Measurements from ENCODE around the gene SKIL.
"Not testable (repeated sequence)": the region's sequence is repeated elsewhere in the genome, so short reads cannot be mapped to it uniquely, and the experiment has no call there.

The SKIL gene, protein sequence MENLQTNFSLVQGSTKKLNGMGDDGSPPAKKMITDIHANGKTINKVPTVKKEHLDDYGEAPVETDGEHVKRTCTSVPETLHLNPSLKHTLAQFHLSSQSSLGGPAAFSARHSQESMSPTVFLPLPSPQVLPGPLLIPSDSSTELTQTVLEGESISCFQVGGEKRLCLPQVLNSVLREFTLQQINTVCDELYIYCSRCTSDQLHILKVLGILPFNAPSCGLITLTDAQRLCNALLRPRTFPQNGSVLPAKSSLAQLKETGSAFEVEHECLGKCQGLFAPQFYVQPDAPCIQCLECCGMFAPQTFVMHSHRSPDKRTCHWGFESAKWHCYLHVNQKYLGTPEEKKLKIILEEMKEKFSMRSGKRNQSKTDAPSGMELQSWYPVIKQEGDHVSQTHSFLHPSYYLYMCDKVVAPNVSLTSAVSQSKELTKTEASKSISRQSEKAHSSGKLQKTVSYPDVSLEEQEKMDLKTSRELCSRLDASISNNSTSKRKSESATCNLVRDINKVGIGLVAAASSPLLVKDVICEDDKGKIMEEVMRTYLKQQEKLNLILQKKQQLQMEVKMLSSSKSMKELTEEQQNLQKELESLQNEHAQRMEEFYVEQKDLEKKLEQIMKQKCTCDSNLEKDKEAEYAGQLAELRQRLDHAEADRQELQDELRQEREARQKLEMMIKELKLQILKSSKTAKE
- 43.5 to 157 (median 93.7) reads per million in 17 experiments for total RNA-seq

DNA sequence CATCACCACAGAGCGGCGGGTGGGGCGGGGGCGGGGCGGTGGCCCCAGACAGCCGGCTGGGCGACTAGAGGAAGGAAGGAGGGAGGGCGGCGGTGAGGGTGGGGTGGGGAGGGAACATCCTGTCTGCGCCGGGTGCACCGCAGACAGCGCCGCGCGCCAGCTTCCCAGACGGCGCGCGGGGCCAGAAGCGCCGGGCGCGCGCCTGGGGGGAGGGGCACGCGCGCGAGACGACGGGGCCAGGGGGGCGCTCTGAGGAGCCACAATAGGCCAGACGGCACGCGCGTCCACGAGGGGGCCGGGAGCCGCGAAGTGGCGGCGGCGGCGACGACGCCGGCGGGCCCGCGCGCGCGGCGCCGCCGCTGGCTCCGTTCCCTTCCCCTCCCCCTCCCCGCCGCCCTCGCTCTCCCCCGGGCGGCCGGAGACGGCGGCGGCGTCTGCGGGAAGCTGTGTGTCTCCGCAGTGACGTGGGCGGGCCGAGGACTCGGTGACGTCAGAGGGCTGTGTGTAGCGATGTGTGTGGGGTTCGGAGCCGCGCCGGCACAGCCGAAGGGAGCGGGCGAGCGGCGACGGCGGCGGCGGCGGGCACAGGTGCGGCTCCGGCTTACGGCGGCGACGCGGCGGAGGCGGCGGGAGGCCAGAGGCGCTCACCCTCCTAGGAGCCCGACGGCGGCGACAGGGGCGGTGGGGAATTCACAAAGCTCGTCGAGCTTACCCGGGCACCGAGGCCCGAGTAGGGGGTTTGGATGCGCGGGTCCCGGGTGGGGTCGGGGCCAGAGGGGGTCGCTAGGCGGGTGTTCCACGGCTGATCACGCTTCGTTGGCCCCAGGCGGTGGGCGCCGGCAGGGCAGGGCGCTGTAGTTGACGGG lies at the start of gene SKIL:
SKIL (plus strand) TSS at position 540 of the 866 bp plus-strand sequence. CDS start 2,617 bp downstream, outside the sequence.
- peak; percentile 97 to 100 (median 98) for DNase-seq

DNA sequence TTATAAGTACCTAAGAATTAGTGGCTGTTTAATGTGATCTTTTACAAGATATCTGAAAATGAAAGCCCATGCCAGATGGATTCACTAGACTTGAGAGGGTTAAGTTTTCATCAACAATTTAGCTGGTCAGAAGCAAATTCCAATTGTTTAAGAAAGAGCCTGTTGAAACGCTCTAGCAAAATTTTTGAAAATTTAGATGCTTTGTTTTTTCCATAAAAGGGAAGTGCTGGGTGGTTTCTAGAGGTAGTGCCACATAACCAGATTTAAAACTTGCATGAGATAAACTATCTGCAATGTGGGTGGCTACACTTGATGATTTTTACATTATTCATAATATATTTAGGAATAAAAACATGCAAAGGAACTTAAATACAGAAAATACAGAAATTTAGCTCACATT lies 48.5 kb upstream of the SKIL start:
- DNase-seq = peak in 1 of 4 experiments; percentile 17

DNA sequence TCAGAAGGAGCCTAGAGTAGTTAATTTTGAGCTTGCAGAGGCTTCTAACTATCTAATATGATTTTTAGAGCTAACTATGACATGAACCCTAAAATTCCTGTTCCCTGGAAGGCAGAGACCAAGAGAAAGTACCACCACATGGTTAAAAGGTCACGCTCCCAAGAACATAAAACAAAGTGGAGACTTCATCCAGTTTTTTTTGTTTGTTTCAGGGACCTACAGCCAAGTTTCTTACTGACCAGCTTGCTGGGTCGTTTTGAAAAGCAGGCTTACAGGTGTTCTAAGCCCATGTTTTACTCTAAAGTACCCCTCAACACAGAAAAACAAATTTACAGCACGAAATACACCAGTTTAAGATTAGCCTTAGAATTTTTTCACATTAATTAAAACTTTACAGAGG lies 39.6 kb upstream of the SKIL start:
- DNase-seq = no peak

DNA sequence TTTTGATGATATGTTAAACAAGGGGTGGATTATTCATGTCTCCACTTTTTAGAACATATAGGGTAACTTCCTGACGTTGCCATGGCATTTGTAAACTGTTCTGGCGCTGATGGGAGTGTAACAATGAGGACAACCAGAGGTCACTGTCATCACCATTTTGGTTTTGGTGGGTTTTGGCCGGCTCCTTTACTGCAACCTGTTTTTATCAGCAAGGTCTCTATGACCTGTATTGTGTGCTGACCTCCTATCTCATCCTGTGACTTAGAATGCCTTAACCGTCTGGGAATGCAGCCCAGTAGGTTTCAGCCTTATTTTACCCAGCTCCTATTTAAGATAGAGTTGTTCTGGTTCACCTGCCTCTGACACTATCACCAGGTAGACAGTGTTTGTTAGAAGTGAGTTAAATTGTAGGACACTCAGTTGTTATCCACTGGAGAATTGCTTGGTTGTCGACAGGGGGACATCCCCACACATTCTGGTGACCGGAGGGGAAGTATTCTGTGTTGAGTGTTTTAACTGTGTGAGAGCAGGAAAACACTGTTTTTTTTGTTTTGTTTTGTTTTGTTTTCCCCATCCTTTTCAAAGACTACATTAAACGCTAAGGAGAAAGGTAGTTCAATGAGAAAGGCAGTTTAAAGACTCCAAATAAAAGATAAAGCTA lies 36.9 kb upstream of the SKIL start:
- DNase-seq = peak in 1 of 4 experiments; percentile 24

DNA sequence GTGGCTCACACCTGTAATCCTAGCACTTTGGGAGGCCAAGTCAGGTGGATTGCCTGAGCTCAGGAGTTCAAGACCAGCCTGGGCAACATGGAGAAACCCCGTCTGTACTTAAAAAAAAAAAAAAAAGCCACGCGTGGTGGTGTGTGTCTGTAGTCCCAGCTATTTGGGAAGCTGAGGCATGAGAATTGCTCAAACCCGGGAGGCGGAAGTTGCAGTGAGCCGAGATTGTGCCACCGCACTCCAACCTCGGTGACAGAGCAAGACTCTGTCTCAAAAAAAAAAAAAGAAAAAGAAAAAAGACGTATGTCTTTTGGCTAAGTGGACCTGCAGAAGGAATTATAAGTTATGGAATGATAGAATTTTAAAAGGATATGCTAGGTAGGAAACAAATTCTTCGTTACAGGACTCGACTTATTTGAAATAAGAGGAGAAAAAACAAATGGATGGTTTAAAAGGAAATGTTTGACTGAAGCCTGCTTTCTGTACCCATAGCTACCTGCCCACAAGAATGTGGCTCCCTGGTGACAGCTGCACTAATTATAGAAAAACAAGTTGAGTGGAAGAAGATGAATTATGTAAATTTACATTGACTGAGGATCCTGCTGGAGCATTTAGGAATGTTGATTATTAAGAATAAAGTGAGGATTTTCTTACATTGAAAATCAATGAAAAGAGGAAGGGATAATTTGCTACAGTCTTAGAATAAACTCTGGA lies 36.0 kb upstream of the SKIL start:
- DNase-seq = peak; percentile 41 to 66 (median 48)

DNA sequence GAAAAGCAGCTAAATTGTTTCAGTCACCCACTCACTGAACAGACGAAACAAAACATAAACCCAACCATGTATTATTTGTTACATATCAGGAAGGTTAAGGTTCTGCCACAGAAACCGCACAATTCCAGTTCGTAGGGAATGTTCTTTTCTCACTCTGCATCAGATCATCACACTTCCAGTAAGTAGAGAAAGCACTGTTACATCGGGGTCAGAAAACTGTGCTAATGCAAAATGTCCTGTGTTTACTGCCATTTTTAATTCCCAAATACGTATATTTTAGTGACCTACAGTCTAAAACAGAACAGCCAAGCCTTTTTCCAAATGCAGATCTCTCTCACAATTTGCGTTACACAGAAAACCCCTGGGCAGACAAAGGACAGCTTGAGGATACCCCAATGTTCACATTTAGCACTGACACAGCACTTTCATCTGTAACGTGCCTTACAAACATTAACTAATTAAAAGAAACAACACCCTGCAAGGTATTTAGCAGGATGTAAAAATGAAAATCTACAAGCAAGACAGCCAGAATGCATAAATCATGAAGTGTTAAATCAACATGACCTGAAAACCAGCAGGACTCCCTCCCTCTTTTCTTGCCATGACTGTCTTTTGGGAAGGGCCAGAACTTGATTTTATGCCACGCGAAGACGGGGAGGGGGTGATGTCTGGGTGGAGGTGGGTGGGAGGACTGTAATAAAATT lies 34.8 kb upstream of the SKIL start:
- DNase-seq = no peak

DNA sequence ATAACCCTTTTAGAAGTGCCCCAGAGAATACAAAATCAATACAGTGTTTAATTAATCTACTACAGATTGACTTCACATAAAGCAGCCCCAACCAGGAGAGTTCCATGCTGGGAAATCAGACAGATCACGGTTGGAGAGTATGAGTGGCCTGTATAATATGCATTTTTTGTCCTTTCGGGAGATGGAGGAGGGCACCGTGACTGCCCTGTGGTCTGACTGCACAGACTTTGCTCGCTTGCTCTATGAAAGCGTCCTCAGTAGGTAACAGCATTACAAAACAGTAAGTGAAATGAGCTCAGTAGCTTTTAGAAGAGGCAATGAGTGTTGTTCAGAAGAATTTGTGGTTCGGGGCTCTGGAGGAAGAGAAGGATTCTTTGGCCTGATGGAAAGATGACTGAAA lies 34.2 kb upstream of the SKIL start:
- DNase-seq = no peak

DNA sequence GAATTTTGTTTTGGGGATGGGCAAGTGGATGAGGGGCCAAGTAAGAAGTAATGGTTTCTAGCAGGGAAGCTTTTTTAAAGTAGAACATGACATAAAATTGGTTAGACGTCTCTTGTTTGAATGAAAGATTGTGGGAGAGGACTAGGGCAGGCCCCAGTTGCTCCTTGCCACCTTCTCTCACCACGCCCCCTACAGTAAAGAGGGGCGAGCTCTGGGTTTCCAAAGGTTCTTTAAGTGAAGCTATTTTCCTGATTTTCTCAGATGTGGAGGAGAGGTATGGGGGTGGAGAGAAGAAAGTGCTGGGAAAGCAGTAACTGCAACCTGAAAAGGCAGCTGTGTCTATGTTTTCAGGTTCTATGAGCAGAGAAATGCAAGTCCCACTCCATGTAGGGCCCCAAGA lies 32.6 kb upstream of the SKIL start:
- no peak for DNase-seq

DNA sequence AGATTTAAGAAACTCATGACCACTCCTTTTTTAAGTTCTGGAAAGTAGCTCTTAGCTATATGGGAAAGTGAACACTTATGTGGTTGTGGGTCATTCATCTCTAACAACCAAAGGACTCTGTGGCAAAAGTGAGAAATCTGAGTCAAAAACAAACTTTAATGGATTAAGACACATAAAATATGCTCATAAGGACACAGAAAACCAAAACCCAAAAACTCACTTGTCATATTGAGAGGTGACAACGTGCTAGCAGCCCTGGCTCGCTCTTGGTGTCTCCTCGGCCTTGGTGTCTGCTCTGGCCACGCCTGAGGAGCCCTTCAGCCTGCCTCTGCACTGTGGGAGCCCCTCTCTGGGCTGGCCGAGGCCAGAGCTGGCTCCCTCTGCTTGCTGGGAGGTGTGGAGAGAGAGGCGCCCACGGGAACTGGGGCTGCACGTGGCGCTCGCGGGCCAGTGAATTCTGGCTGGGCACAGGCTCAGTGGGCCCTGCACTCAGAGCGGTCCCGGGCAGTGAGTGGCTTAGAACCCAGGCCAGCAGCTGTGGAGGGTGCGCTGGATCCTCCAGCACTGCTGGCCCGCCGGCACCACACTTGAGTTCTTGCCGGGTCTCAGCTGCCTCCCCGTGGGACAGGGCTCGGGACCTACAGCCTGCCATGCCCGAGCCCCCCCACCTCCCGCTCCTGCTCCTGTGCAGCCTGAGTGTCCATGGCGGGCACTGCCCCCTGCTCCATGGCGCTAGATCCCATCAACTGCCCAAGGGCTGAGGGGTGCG lies 30.3 kb upstream of the SKIL start:
- DNase-seq = no peak

DNA sequence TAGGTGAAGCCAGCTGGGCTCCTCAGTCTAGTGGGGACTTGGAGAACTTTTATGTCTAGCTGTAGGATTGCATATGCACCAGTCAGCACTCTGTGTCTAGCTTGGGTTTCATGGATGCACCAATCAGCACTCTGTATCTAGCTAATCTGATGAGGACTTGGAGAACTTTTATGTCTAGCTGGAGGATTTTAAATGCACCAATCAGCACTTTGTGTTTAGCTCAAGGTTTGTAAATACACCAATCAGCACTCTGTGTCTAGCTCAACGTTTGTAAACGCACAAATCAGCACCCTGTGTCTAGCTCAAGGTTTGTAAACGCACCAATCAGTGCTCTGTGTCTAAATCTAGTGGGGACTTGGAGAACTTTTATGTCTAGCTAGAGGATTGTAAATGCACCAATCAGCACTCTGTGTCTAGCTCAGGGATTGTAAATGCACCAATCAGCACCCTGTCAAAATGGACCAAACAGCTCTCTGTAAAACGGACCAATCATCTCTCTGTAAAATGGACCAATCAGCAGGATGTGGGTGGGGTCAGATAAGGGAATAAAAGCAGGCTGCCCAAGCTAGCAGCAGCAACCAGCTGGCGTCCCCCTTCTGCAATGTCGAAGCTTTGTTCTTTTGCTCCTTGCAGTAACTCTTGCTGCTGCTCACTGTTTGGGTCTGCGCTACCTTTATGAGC lies 29.5 kb upstream of the SKIL start:
- not testable (repeated sequence) for DNase-seq

DNA sequence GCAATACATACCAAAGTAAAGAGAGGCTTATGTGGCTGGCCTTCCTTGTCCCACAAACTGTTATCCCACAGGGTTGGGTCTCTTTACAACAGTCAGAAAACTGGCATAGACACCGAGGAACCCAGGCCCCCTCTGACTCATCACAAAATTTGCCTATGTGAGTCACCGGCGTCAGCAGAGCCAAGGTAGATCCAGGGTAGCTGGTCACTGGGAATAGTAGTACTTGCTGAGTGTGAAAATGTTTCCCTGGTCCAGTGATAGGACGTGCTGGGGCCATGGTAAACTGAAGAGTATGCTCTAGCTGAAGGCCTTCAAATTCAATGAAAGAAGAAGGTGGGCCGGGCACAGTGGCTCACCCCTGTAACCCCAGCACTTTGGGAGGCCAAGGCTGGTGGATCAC lies 27.1 kb upstream of the SKIL start:
- no peak for DNase-seq

DNA sequence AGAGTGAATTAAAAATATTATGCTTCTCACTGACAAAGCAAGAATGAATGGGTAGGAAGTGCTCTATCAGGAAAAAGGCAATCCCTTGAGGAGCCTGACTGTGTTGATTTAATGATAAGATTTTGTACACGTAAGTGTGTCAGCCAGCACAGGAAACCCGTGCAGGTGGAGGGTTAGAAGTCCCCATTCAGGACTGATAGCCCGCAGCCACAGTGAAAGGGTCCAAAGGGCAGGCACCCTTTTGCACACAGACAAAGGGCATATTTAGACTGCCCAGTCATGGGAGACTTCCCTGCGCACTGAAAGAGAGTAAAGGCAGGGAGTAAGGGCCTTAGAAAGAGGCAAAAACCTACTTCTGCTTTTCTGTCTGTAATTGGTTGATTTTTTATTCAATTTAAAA lies 26.4 kb upstream of the SKIL start:
- DNase-seq = peak in 1 of 4 experiments; percentile 8

DNA sequence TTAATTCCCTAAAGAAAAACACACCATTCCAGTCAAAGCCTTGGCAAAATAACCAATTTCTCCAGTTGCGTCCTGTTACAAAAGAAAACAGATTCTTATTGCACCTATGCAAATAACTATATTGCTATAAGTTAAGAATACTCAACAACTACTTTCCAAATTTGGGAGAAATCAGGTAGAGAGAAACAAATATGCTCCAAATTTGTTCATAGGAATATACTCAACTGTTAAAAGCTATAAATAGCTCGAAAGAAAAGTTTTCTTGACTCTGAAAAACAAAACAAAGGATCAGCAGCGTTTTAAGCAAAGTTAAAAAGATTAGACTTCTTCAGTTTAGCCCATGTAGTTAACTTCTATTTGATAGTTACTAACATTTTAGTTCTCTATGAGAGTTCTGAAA lies 20.1 kb upstream of the SKIL start:
- DNase-seq = no peak

DNA sequence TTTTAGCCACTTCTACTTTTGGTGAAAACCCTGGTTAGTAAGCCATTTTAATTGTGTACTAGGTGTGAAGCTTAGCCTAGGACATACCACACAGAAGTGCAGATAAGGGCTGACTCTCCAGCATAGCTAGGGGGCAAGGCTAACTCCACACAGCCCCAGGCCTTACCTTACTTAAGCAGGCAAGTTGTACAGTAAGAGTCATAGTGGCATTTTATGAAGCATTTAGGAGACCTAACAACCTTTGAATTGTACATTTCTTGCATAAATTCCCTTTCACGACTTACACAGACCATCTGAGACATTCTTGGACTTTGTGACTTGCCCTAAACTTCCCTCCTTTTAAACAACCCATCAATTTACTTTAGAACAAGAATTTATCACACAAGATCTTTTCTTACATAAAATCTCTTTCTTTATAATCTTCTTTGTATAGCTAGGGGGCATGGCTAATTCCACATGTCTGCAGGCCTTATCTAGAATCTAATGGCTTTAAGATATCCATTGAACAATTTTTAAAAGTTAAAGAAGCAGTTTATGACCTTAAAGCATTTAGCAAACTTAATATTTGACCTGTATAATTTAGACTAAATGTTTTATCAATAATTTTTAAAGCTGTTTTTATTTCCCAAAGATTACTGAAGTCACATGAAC lies 18.7 kb upstream of the SKIL start:
- no peak for DNase-seq

DNA sequence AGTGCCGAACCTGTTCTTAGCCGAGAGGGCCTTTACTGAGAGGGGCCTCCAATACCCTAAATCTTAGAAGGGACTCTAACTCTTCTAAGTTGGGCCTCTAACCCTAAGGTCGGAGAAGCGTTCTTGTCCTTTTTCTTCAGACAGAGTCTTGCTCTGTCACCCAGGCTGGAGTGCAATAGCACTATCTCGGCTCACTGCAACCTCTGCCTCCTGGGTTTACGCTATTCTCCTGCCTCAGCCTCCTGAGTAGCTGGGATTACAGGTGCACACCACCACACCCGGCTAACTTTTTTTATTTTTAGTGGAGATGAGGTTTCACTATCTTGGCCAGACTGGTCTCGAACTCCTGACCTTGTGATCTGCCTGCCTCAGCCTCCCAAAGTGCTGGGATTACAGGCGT lies 15.2 kb upstream of the SKIL start:
- DNase-seq = not testable (repeated sequence)

DNA sequence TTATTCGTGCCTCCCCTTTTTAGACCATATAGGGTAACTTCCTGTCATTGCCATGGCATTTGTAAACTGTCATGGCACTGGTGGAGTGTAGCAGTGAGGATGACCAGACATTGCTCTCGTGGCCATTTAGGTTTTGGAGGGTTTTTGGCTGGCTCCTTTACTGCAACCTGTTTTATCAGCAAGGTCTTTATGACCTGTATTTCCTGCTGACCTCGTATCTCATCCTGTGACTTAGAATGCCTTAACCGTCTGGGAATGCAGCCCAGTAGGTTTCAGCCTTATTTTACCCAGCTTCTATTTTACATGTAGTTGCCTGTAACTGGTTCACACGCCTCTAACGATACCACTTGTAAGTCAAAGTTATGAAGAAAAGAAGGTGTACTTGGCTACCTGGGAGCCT lies 13.7 kb upstream of the SKIL start:
- DNase-seq = not testable (repeated sequence)

DNA sequence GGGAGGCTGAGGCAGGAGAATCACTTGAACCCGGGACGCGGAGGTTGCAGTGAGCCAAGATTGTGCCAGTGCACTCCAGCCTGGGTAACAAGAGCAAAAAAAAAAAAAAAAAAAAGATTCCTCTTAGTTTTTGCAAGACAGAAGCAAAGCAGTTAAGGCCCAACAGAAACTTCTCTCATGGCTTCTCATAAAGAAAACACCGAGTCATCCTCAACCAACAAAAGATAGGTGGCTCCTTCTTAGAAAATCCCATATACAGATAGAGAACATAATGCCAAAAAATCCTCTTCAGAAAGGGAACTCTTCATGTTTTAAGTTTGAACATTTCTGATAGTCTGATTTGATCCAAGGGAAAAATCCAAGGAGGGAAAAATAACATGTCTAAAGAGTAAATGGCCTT lies 12.5 kb upstream of the SKIL start:
- DNase-seq = no peak

DNA sequence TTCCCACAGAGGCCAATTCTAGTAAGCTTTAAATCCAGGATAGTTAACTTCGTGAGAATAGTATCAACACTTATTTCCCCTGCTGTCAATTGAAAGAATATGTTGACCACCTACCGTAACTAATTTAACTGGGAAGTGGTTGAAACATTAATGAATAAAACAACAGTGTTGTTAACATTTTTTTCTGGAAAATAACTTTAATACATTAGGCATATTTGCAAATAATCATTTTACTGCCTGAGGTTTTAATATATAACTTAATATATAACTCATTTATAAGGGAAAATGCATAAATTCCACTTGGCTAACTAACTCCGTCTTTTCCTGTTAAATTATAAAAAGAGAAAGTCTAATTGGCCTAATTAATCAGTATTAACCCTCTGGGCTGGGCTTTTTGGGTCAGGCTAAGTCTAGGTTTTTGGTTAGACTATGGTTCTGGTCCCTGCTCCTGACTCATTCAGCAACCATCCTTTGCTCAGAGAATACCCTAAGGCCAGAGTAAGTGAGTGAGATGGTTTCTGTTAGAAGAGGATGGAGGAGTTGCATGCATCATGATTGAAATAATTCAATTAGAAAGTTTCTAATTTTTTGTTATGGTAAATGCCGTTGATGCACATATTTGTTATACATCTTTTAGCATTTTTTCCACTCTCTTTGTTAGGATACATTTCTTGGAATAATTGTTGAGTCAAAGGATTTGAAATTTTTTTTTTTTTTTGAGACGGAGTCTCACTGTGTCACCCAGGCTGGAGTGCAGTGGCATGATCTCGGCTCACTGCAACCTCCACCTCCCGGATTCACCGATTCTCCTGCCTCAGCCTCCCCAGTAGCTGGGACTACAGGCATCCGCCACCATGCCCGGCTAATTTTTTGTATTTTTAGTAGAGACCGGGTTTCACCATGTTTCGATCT lies 10.8 kb upstream of the SKIL start:
- no peak for DNase-seq
